GM21447 (cell line): Measurements from ENCODE around the gene HESX1.

Experiments used
- ATAC-seq: cut with Tn5 transposase; IDR thresholded peaks from one replicate; pipeline ENCODE4 v1.9.1; 2021; ENCODE audit not compliant: unreplicated experiment

HESX1 gene

DNA sequence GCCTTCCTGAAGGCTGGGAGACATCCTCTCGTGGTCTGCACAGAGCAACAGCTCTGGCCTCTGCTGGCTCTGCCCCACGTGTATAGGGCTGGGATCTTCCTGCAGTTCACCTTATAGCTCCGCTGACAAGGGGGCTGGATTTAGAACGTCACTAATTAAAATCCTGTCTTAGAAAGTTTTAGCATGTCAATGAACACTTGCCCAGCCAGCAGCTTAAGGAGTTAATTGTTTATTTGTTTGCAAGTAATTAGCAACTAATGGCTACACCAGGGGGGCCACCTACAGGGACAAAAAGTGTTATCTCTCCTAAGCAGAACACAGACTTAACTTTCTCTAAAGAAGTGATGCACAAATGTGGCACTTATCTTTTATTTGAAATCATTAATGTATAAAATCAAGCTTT is at the start of gene HESX1:
Gene HESX1 (minus strand): TSS at position 84 of the 403 bp plus-strand sequence. CDS start 60 bp downstream, at position 24.
- ATAC-seq = no peak

GRCh38 chr3:57244946-57245345 is 45.2 kb upstream of the HESX1 start:
- no peak for ATAC-seq

- peak; percentile 76 for ATAC-seq
Observed at GRCh38 chr3:57234613-57235575, 35.1 kb upstream of the HESX1 start.

DNA sequence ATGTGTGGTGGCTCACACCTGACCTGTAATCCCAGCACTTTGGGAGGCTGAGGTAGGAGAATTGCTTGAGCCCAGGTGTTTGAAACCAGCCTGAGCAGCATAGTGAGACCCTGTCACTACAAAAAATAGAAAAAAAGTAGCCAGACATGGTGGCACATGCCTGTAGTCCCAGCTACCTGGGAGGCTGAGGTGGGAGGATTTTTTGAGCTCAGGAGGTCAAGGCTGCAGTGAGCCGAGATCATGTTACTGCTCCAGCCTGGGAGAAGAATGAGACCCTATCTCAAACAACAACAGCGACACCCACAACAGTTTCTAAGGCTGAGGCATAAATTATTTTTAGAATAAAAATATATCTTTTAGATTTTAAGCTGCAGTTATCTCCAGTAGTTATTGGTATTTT is 34.0 kb upstream of the HESX1 start:
- no peak for ATAC-seq

- ATAC-seq = no peak
Observed at GRCh38 chr3:57230006-57230405, 30.2 kb upstream of the HESX1 start.

GRCh38 chr3:57227930-57228751 is 28.4 kb upstream of the HESX1 start:
- ATAC-seq = peak; percentile 40

DNA sequence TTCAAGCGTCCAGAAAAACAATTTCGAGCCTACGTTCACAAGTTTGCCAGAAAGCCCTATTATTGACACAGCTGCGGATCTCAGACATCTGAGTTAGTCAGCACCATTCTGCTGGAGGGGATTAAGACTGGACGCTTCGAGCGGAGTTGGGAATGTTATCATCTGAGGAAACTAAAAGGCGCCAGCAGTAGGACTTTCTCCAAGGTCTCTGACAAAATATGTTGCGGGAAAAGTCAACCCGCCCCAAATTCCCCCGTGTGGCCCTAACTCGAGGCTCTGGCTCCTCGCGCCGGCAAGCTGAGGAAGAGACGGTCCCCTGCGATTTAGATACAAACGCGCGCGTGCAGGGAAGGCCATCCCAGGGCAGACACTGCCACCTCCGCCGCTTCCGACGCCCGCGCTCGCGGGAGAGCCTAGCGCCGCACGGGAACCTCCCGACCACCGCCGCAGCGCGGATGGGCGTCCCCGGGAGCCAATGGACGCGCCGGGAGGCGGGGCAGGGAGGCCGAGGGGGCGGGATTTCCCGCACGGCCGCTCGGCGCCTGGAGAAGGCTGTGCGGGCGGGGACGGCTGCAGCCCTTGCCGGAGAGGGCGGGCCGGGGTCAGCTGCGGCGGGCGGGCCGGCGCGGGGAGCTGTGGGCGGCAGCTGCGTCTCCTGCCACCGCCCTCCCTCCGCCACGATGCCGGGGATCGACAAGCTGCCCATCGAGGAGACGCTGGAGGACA is 27.6 kb upstream of the HESX1 start, which contains the start of gene APPL1:
Gene APPL1 (plus strand): TSS at position 526 of the 726 bp plus-strand sequence. CDS start 155 bp downstream, at position 681.
- ATAC-seq = peak; percentile 79

DNA sequence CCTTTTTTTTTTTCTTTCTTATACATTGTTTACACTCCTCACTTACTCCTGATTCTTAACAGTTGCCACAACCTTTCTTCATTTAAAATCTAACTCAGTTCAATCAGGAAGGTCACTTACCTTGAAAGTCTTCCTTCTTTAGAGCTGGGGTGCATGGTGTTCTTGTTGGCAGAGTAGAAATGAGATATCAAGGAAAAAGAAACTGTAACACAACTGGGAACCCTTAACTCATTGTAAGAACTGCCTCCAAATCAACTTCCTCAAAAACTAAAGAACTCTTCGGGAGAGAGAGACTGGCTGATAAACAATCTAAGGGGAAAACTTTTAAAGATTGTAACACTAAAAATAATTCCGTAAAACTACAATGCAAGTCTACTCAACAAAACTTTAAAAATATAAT is 26.4 kb upstream of the HESX1 start:
- ATAC-seq = no peak

- no peak for ATAC-seq
Observed at GRCh38 chr3:57224856-57225255, 25.1 kb upstream of the HESX1 start.

DNA sequence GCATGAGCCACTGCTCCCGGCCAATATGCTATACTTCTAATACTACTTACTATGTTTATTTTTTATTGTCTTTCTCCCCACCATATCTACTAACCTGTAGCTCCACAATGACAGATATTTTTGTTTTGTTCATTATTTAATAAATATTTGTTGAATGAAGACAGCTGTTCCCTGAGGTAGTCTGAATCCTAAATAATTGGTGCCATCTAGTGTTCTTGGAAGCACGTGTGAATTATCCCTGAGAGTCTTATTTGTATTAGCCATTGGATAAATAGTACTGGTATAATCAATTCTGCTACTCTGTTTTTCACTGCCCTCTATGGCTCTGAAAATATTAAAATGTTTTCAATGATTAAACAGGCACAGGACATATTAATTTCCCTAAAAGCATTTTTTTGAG is 22.1 kb upstream of the HESX1 start:
- ATAC-seq = no peak

DNA sequence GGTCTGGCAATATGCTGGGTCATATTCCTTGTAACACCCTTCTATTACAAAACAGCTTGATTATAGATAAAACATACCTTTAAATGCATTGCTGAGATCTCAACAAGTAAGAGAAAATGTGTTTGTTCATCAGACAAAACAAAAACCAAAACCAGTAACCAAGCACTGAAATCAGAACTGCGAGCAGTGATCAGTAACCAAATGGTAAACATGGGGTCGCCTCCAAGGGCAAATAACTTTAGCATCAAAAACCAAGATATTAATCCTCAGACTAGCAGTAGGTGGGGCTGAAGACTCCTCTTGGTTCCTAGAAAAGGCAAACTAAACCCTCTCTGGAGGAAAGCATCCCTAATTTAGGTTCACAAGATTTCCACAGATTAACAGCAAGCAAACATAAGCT is 6.6 kb upstream of the HESX1 start:
- ATAC-seq = no peak

GRCh38 chr3:57194641-57195040 is 5.1 kb downstream of the HESX1 start:
- ATAC-seq = no peak

DNA sequence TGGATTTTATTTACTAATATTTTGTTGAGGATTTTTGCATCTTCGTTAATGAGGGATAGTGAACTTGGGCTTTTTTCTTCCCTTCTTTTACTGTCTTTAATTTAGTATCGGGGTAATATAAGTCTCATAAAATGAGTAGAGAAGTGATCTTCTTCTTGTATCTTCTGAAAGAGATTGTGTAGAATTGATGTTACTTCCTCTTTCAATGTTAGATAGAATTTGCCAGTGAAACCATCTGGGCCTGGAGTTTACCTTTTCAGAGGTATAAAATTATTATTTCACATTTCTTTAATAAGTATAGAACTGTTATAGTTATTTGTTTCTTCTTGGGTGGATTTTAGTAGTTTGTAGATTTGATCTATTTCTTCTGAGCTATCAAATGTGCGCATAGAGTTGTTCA is 7.8 kb downstream of the HESX1 start:
- no peak for ATAC-seq

- no peak for ATAC-seq
Observed at GRCh38 chr3:57184526-57184925, 15.3 kb downstream of the HESX1 start.

DNA sequence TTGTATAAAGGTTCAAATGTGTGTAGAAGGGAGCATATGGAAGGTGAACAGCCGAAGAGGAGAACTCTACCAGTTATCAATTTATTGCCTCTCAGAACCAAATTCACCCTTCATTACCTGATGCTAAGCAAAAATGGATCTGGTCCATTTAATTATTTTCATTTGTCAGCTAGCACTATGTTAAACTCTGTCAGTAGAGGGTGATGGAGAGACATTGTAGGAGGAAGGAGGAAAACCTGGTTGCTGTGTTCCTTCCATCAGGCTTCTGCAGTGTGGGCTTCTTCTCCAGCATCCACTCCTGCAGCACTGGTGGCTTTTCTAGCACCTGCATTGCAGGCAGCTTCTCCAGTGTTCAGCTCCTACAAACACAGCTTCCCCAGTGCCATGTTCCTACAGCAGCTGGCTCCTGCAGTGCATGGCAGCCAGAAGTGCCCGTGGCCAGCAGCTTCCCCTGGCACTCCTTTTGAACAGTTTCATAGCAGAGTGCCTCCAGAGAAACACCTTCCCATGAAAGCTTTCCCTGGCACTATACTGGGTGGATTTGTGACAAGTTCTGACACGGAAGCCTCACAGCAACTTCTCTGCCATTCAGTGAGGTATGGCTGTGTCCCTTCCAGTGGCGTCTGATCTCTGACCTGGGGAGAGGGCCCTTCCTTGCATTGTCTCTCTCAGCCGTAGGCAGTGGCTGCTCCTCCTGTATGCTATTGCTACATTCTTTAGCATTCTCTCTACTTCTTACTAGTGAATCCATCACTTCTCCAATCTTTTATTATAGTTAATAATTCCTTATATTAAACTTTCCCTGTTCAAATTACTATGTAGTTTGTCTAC is 20.0 kb downstream of the HESX1 start:
- no peak for ATAC-seq

DNA sequence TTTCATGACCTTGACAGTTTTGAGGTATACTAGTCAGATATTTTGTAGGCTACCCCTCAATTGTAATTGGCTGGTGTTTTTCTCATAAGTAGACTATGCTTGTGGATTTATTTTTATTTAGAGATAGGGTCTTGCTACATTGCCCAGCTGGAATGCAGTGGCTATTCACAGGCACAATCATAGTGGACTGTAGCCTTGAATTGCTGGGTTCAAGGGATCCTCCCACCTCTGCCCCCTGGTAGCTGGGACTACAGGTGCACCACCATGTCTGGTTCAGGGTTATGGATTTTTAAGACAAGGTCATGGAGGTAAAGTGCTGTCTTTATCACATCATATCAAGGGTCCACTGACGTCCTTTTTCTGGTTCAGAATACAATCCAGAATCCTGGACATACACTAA is 23.7 kb downstream of the HESX1 start:
- ATAC-seq = no peak

- ATAC-seq = no peak
Observed at GRCh38 chr3:57173687-57174086, 26.1 kb downstream of the HESX1 start.

GRCh38 chr3:57170946-57171345 is 28.8 kb downstream of the HESX1 start:
- no peak for ATAC-seq

- peak; percentile 88 for ATAC-seq
Observed at GRCh38 chr3:57169872-57170623, 29.7 kb downstream of the HESX1 start.
